HCEC 1CT (cell line): ENCODE measurements around the gene SIK3.
"Not testable (repeated sequence)": the region's sequence is repeated elsewhere in the genome, so short reads cannot be mapped to it uniquely, and the experiment has no call there.

ENCODE experiments used
- DNase-seq: peaks from one replicate; pipeline ENCODE4 v3.0.0-alpha.2; 2017

SIK3 gene

GRCh38 chr11:117075186-117075585 lies 23.0 kb downstream of the SIK3 start:
- DNase-seq: no peak

GRCh38 chr11:117074119-117074518 lies 24.1 kb downstream of the SIK3 start:
- DNase-seq: no peak

- DNase-seq: no peak
Measured at GRCh38 chr11:117073539-117073938, 24.7 kb downstream of the SIK3 start.

GRCh38 chr11:117072517-117073461 lies 25.4 kb downstream of the SIK3 start:
- DNase-seq: peak; percentile 91

GRCh38 chr11:117071344-117071787 lies 26.9 kb downstream of the SIK3 start:
- DNase-seq: no peak

- DNase-seq: no peak
Measured at GRCh38 chr11:117070016-117070415, 28.2 kb downstream of the SIK3 start.

GRCh38 chr11:117068303-117068860 lies 29.8 kb downstream of the SIK3 start:
- no peak for DNase-seq

- no peak for DNase-seq
Measured at GRCh38 chr11:117066959-117067358, 31.3 kb downstream of the SIK3 start.

- peak; percentile 61 for DNase-seq
Measured at GRCh38 chr11:117064275-117064674, 34.0 kb downstream of the SIK3 start.

GRCh38 chr11:117062498-117062897 lies 35.7 kb downstream of the SIK3 start:
- no peak for DNase-seq

GRCh38 chr11:117061256-117061655 lies 37.0 kb downstream of the SIK3 start:
- DNase-seq: no peak

GRCh38 chr11:117059611-117060148 lies 38.5 kb downstream of the SIK3 start:
- DNase-seq: no peak

- DNase-seq: peak; percentile 59
Measured at GRCh38 chr11:117058761-117059261, 39.4 kb downstream of the SIK3 start.

- no peak for DNase-seq
Measured at GRCh38 chr11:117057727-117058126, 40.5 kb downstream of the SIK3 start.

GRCh38 chr11:117057317-117057716 lies 40.9 kb downstream of the SIK3 start:
- no peak for DNase-seq

GRCh38 chr11:117055469-117055868 lies 42.8 kb downstream of the SIK3 start:
- DNase-seq: no peak

GRCh38 chr11:117054382-117054781 lies 43.8 kb downstream of the SIK3 start:
- no peak for DNase-seq

- DNase-seq: no peak
Measured at GRCh38 chr11:117052196-117053149, 45.8 kb downstream of the SIK3 start.

GRCh38 chr11:117050121-117050520 lies 48.1 kb downstream of the SIK3 start:
- not testable (repeated sequence) for DNase-seq

- not testable (repeated sequence) for DNase-seq
Measured at GRCh38 chr11:117046627-117047026, 51.6 kb downstream of the SIK3 start.

GRCh38 chr11:117045956-117046355 lies 52.3 kb downstream of the SIK3 start:
- DNase-seq: peak; percentile 20

- peak; percentile 33 for DNase-seq
Measured at GRCh38 chr11:117045196-117045595, 53.0 kb downstream of the SIK3 start.
